ENCODE measurements around the gene LZTR1. TPM values are rescaled to one million over a fixed set of nuclear protein-coding genes. Genes with fewer than 3 reads are reported as not detected.

Gene LZTR1
- total and polyA plus RNA-seq, 2 donors (not counting 3 experiments of a cell fraction or from before 2014, with no cell fraction given): 56.6 to 86.8 TPM

DNA sequence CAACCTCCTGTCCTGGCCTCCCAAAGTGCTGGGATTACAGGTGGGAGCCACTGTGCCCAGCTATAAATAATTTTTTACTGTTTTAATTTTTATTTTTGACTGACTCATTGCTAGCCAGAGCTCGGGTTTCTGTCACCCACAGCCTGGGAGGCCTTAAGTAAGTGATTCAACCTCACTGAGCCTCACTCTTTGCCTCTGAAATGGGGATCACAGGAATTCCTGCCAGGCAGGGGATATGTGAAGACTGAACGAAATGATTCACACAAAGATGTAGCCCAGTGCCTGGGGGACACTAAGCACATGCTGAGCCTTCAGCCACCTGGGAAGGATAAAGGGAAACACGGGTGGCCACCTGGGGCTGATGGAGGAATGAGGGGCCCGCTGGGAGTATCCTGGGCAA lies 59.8 kb downstream of the LZTR1 start:
- intact Hi-C loops (cut with micrococcal nuclease): no loop called here
- no peak overlapping the region for H3K9ac ChIP-seq (replicated peaks; ENCODE audit: extremely low read depth, insufficient read depth, low read length)
- CTCF ChIA-PET: no interaction called here
- dilution Hi-C loops (cut with MboI; ENCODE audit: extremely low pct_ligation_motif_present, low sequenced_read_pairs): no loop called here
- no peaks in the 10 kb centered on the region for H3K36me3 ChIP-seq (ENCODE audit: control insufficient read depth in 2 of 2, extremely low read depth in 1 of 2, insufficient read depth in 2 of 2, low read length in 2 of 2)
- no peaks in the 10 kb centered on the region for H3K9me1 ChIP-seq (replicated peaks; ENCODE audit: control insufficient read depth, extremely low read depth, insufficient read depth, low read length)
- TF ChIP-seq JUN (IDR thresholded peaks at IDR 0.05; ENCODE audit: borderline replicate concordance, insufficient read depth, insufficient read length, low read depth) (no peak), GATA2 (IDR thresholded peaks at IDR 0.05; ENCODE audit: insufficient read depth, insufficient read length, low read depth, low read length) (no peak), FOS (IDR thresholded peaks at IDR 0.05; ENCODE audit: borderline replicate concordance, insufficient read depth, low read length) (no peak), POLR2A (IDR thresholded peaks at IDR 0.05; ENCODE audit: low read depth, low read length) (no peak), MYC (IDR thresholded peaks at IDR 0.05; ENCODE audit: low read depth, low read length) (no peak), EZH2 (IDR thresholded peaks at IDR 0.05; ENCODE audit: borderline replicate concordance, low read depth, low read length, severe bottlenecking) (no peak), POLR2AphosphoS5 (IDR thresholded peaks at IDR 0.05; ENCODE audit: insufficient read depth, low read depth, low read length) (no peak)
- TF ChIP-seq, protein P1, sequence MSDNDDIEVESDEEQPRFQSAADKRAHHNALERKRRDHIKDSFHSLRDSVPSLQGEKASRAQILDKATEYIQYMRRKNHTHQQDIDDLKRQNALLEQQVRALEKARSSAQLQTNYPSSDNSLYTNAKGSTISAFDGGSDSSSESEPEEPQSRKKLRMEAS (IDR thresholded peaks at IDR 0.05; ENCODE audit: insufficient read depth, insufficient read length): no peak
- TF ChIP-seq, protein P2, sequence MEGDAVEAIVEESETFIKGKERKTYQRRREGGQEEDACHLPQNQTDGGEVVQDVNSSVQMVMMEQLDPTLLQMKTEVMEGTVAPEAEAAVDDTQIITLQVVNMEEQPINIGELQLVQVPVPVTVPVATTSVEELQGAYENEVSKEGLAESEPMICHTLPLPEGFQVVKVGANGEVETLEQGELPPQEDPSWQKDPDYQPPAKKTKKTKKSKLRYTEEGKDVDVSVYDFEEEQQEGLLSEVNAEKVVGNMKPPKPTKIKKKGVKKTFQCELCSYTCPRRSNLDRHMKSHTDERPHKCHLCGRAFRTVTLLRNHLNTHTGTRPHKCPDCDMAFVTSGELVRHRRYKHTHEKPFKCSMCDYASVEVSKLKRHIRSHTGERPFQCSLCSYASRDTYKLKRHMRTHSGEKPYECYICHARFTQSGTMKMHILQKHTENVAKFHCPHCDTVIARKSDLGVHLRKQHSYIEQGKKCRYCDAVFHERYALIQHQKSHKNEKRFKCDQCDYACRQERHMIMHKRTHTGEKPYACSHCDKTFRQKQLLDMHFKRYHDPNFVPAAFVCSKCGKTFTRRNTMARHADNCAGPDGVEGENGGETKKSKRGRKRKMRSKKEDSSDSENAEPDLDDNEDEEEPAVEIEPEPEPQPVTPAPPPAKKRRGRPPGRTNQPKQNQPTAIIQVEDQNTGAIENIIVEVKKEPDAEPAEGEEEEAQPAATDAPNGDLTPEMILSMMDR (IDR thresholded peaks at IDR 0.05; ENCODE audit: extremely low read depth in 1 of 2, insufficient read depth in 1 of 2, low read depth in 1 of 2, low read length in 2 of 2): no peak
- POLR2A ChIA-PET: no interaction called here
- no peaks in the 10 kb centered on the region for H3K79me2 ChIP-seq (ENCODE audit: control insufficient read depth, insufficient read depth, low read length)
- H3K4me3 ChIP-seq (replicated peaks in 1 of 3; ENCODE audit: insufficient read depth in 1 of 3, low read depth in 1 of 3, low read length in 3 of 3): no peak overlapping the region
- H3K9me3 ChIP-seq (replicated peaks; ENCODE audit: control insufficient read depth, insufficient read depth, low read length): no peaks in the 10 kb centered on the region
- H2AFZ ChIP-seq (ENCODE audit: low read depth, low read length): no peak overlapping the region
- peaks cover 5% of the 10 kb centered on the region for H3K4me1 ChIP-seq (ENCODE audit: control insufficient read depth, extremely low read depth, insufficient read depth, low read length)
- H3K27me3 ChIP-seq (ENCODE audit: control insufficient read depth in 2 of 2, insufficient read depth in 2 of 2, low read length in 2 of 2): peaks cover 0 to 3% of the 10 kb centered on the region in 2 experiments
- DNase-seq (ENCODE audit: low read depth, low spot score): no peak
- no peak overlapping the region for H3K4me2 ChIP-seq (ENCODE audit: insufficient read depth, low read length)
- BruUV-seq (replicated peaks): no TSS peak
- no peak for FAIRE-seq
- H4K20me1 ChIP-seq (replicated peaks; ENCODE audit: control insufficient read depth, extremely low read depth, insufficient read depth, low read length): no peaks in the 10 kb centered on the region
- no peak overlapping the region for H3K27ac ChIP-seq (ENCODE audit: insufficient read depth, low read depth, low read length)

All from endothelial cell of umbilical vein (primary cell).